Activated naive CD4-positive, alpha-beta T cell treated with anti-CD3 and anti-CD28 coated beads, Interleukin-2, amount 10 ng/mL, durations not matched to agents 7 days and 5 days (primary cell): ENCODE results near the gene RAB1B.
"Not testable (repeated sequence)": the region's sequence is repeated elsewhere in the genome, so short reads cannot be mapped to it uniquely, and the experiment has no call there.

Experiments
- CTCF ChIA-PET: fragments of 350-600 bp; sonication (Branson Sonifier 250); formaldehyde crosslinking; loops from one replicate; lab custom pipeline; 2021; ENCODE audit warnings: antibody characterized with exemption; lab: Charles Lee
- DNase-seq: peaks from one replicate; pipeline ENCODE4 v3.0.0-alpha.2; 2020
- H3K27ac Mint-ChIP-seq: one replicate; pipeline ENCODE4 v1.8.0; 2021; ENCODE audit warnings: mild to moderate bottlenecking, moderate library complexity, mixed read lengths
- H3K27me3 Mint-ChIP-seq: one replicate; pipeline ENCODE4 v1.8.0; 2021; ENCODE audit warnings: mild to moderate bottlenecking, mixed read lengths
- H3K36me3 Mint-ChIP-seq: one replicate; pipeline ENCODE4 v1.8.0; 2021; ENCODE audit warnings: mixed read lengths
- H3K4me1 Mint-ChIP-seq: one replicate; pipeline ENCODE4 v1.8.0; 2021; ENCODE audit warnings: mixed read lengths
- H3K4me3 Mint-ChIP-seq: one replicate; pipeline ENCODE4 v1.8.0; 2021; ENCODE audit warnings: mild to moderate bottlenecking, moderate library complexity, mixed read lengths
- H3K9me3 Mint-ChIP-seq: one replicate; pipeline ENCODE4 v1.8.0; 2021; ENCODE audit warnings: mixed read lengths

RAB1B gene

GRCh38 chr11:66247801-66248200 lies 20.6 kb upstream of the RAB1B start:
- no peak overlapping the region for H3K27ac Mint-ChIP-seq
- H3K27me3 Mint-ChIP-seq: no peaks in the 10 kb centered on the region
- H3K36me3 Mint-ChIP-seq: peaks cover 32% of the 10 kb centered on the region
- H3K4me1 Mint-ChIP-seq: peaks cover 7% of the 10 kb centered on the region
- no peaks in the 10 kb centered on the region for H3K9me3 Mint-ChIP-seq
- CTCF ChIA-PET: interaction anchor here (0.6 to 0.9 kb wide), 2 partner anchors 15 to 163 kb away, joined by 3 read pairs; no protein-coding TSS in a partner anchor
- no peak overlapping the region for H3K4me3 Mint-ChIP-seq
- no peak for DNase-seq

- no peaks in the 10 kb centered on the region for H3K9me3 Mint-ChIP-seq
- CTCF ChIA-PET: no interaction called here
- peaks cover 6% of the 10 kb centered on the region for H3K4me1 Mint-ChIP-seq
- no peak overlapping the region for H3K4me3 Mint-ChIP-seq
- H3K27ac Mint-ChIP-seq: no peak overlapping the region
- H3K36me3 Mint-ChIP-seq: peaks cover 33% of the 10 kb centered on the region
- no peak for DNase-seq
- H3K27me3 Mint-ChIP-seq: no peaks in the 10 kb centered on the region
These were observed 19.5 kb upstream of the RAB1B start for GRCh38 chr11:66248903-66249302.

- Mint-ChIP-seq H3K27me3 (no peaks in the 10 kb centered on the region), H3K4me1 (peaks cover 17% of the 10 kb centered on the region), H3K9me3 (no peaks in the 10 kb centered on the region), H3K27ac (peak overlapping the region; percentile 75), H3K4me3 (no peak overlapping the region), H3K36me3 (peaks cover 27% of the 10 kb centered on the region)
- CTCF ChIA-PET: interaction anchor here (1.1 to 1.5 kb wide), 2 partner anchors 10 to 14 kb away, joined by 3 read pairs; no protein-coding TSS in a partner anchor
- DNase-seq: no peak
These were observed 16.6 kb upstream of the RAB1B start for GRCh38 chr11:66251809-66252208.

- H3K27ac Mint-ChIP-seq: peak overlapping the region; percentile 55
- peaks cover 20% of the 10 kb centered on the region for H3K4me1 Mint-ChIP-seq
- not testable (repeated sequence) for H3K9me3 Mint-ChIP-seq, H3K4me3 Mint-ChIP-seq, DNase-seq, H3K27me3 Mint-ChIP-seq
- H3K36me3 Mint-ChIP-seq: peaks cover 20% of the 10 kb centered on the region
- CTCF ChIA-PET: interaction anchor here (0.7 to 1.5 kb wide), 2 partner anchors 12 to 30 kb away, joined by 3 read pairs; no protein-coding TSS in a partner anchor
These were observed 15.4 kb upstream of the RAB1B start for GRCh38 chr11:66253081-66253480.

- Mint-ChIP-seq H3K27ac (peak overlapping the region; percentile 99), H3K4me3 (peak overlapping the region; percentile 85), H3K36me3 (peaks cover 25% of the 10 kb centered on the region), H3K9me3 (no peaks in the 10 kb centered on the region), H3K4me1 (peaks cover 34% of the 10 kb centered on the region), H3K27me3 (peaks cover 3% of the 10 kb centered on the region)
- CTCF ChIA-PET: interaction anchor here (0.8 to 3.3 kb wide), 5 partner anchors 19 to 41 kb away, joined by 3 to 23 read pairs (median 4); partner anchors contain the start of gene YIF1A
- no peak for DNase-seq
These were observed 10.0 kb upstream of the RAB1B start for GRCh38 chr11:66258473-66258893.

- H3K27me3 Mint-ChIP-seq: peaks cover 3% of the 10 kb centered on the region
- H3K27ac Mint-ChIP-seq: peak overlapping the region; percentile 99
- peak overlapping the region; percentile 85 for H3K4me3 Mint-ChIP-seq
- CTCF ChIA-PET: interaction anchor here (0.8 to 3.3 kb wide), 4 partner anchors 18 to 42 kb away, joined by 3 to 23 read pairs (median 4); partner anchors contain the start of gene YIF1A
- peaks cover 23% of the 10 kb centered on the region for H3K36me3 Mint-ChIP-seq
- no peak for DNase-seq
- no peaks in the 10 kb centered on the region for H3K9me3 Mint-ChIP-seq
- peaks cover 32% of the 10 kb centered on the region for H3K4me1 Mint-ChIP-seq
These were observed 9.2 kb upstream of the RAB1B start for GRCh38 chr11:66259225-66259624.

GRCh38 chr11:66259956-66260355 lies 8.5 kb upstream of the RAB1B start:
- CTCF ChIA-PET: interaction anchor here (3.3 kb wide), 1 partner anchor 39 kb away, joined by 23 read pairs; no protein-coding TSS in a partner anchor
- peaks cover 35% of the 10 kb centered on the region for H3K4me1 Mint-ChIP-seq
- H3K27ac Mint-ChIP-seq: no peak overlapping the region
- no peak overlapping the region for H3K4me3 Mint-ChIP-seq
- H3K27me3 Mint-ChIP-seq: peaks cover 3% of the 10 kb centered on the region
- no peaks in the 10 kb centered on the region for H3K9me3 Mint-ChIP-seq
- H3K36me3 Mint-ChIP-seq: peaks cover 27% of the 10 kb centered on the region
- DNase-seq: no peak

GRCh38 chr11:66261578-66261977 lies 6.9 kb upstream of the RAB1B start:
- no peak overlapping the region for H3K27ac Mint-ChIP-seq
- H3K4me1 Mint-ChIP-seq: peaks cover 24% of the 10 kb centered on the region
- H3K4me3 Mint-ChIP-seq: no peak overlapping the region
- peaks cover 27% of the 10 kb centered on the region for H3K36me3 Mint-ChIP-seq
- no peaks in the 10 kb centered on the region for H3K9me3 Mint-ChIP-seq
- no peak for DNase-seq
- CTCF ChIA-PET: interaction anchor here (1.0 to 1.7 kb wide), 2 partner anchors 19 to 21 kb away, joined by 3 to 4 read pairs; no protein-coding TSS in a partner anchor
- H3K27me3 Mint-ChIP-seq: peaks cover 3% of the 10 kb centered on the region

GRCh38 chr11:66262191-66262590 lies 6.2 kb upstream of the RAB1B start:
- H3K9me3 Mint-ChIP-seq: no peaks in the 10 kb centered on the region
- peaks cover 32% of the 10 kb centered on the region for H3K36me3 Mint-ChIP-seq
- CTCF ChIA-PET: interaction anchor here (0.6 to 1.7 kb wide), 3 partner anchors 15 to 20 kb away, joined by 3 to 4 read pairs (median 3); no protein-coding TSS in a partner anchor

GRCh38 chr11:66262696-66263095 lies 5.7 kb upstream of the RAB1B start:
- H3K36me3 Mint-ChIP-seq: peaks cover 32% of the 10 kb centered on the region
- H3K27ac Mint-ChIP-seq: no peak overlapping the region
- peaks cover 26% of the 10 kb centered on the region for H3K4me1 Mint-ChIP-seq
- DNase-seq: no peak
- no peak overlapping the region for H3K4me3 Mint-ChIP-seq
- CTCF ChIA-PET: interaction anchor here (0.6 kb wide), 1 partner anchor 15 kb away, joined by 3 read pairs; no protein-coding TSS in a partner anchor
- H3K27me3 Mint-ChIP-seq: no peaks in the 10 kb centered on the region
- H3K9me3 Mint-ChIP-seq: no peaks in the 10 kb centered on the region

More at GRCh38 chr11:66262191-66262590, 6.2 kb upstream of the RAB1B start:
- Mint-ChIP-seq H3K27ac (no peak overlapping the region), H3K4me1 (peaks cover 23% of the 10 kb centered on the region), H3K4me3 (no peak overlapping the region), H3K27me3 (peaks cover under 1% of the 10 kb centered on the region)
- DNase-seq: no peak

GRCh38 chr11:66263231-66263630 lies 5.2 kb upstream of the RAB1B start:
- no peaks in the 10 kb centered on the region for H3K27me3 Mint-ChIP-seq
- CTCF ChIA-PET: no interaction called here
- H3K4me1 Mint-ChIP-seq: peaks cover 31% of the 10 kb centered on the region
- DNase-seq: no peak
- H3K9me3 Mint-ChIP-seq: no peaks in the 10 kb centered on the region
- no peak overlapping the region for H3K4me3 Mint-ChIP-seq
- H3K27ac Mint-ChIP-seq: no peak overlapping the region
- peaks cover 32% of the 10 kb centered on the region for H3K36me3 Mint-ChIP-seq

GRCh38 chr11:66263785-66264184 lies 4.7 kb upstream of the RAB1B start:
- CTCF ChIA-PET: no interaction called here
- H3K4me3 Mint-ChIP-seq: no peak overlapping the region

GRCh38 chr11:66264383-66264782 lies 4.1 kb upstream of the RAB1B start:
- H3K36me3 Mint-ChIP-seq: peaks cover 28% of the 10 kb centered on the region
- H3K4me3 Mint-ChIP-seq: no peak overlapping the region
- peaks cover 22% of the 10 kb centered on the region for H3K4me1 Mint-ChIP-seq
- DNase-seq: no peak
- H3K9me3 Mint-ChIP-seq: no peaks in the 10 kb centered on the region
- H3K27me3 Mint-ChIP-seq: no peaks in the 10 kb centered on the region
- no peak overlapping the region for H3K27ac Mint-ChIP-seq
- CTCF ChIA-PET: no interaction called here

More at GRCh38 chr11:66263785-66264184, 4.7 kb upstream of the RAB1B start:
- H3K27ac Mint-ChIP-seq: no peak overlapping the region
- no peak for DNase-seq
- no peaks in the 10 kb centered on the region for H3K27me3 Mint-ChIP-seq
- no peaks in the 10 kb centered on the region for H3K9me3 Mint-ChIP-seq
- H3K36me3 Mint-ChIP-seq: peaks cover 32% of the 10 kb centered on the region
- H3K4me1 Mint-ChIP-seq: peaks cover 27% of the 10 kb centered on the region

- Mint-ChIP-seq H3K27me3 (no peaks in the 10 kb centered on the region), H3K9me3 (no peaks in the 10 kb centered on the region), H3K4me3 (no peak overlapping the region), H3K4me1 (peaks cover 23% of the 10 kb centered on the region), H3K36me3 (peaks cover 25% of the 10 kb centered on the region), H3K27ac (peak overlapping the region; percentile 14)
- DNase-seq: peak; percentile 61
- CTCF ChIA-PET: interaction anchor here (0.8 to 1.0 kb wide), 2 partner anchors 13 to 16 kb away, joined by 3 read pairs; no protein-coding TSS in a partner anchor
These were observed 3.5 kb upstream of the RAB1B start for GRCh38 chr11:66264914-66265313.
